HG03064 (cell line): Measurements from ENCODE around the gene NBPF1.
"Not testable (repeated sequence)": the region's sequence is repeated elsewhere in the genome, so short reads cannot be mapped to it uniquely, and the experiment has no call there.

Source experiments
- ATAC-seq: cut with Tn5 transposase; IDR thresholded peaks from one replicate; pipeline ENCODE4 v1.9.1; 2021; ENCODE audit warnings: low read depth; ENCODE audit not compliant: unreplicated experiment

The NBPF1 gene

DNA sequence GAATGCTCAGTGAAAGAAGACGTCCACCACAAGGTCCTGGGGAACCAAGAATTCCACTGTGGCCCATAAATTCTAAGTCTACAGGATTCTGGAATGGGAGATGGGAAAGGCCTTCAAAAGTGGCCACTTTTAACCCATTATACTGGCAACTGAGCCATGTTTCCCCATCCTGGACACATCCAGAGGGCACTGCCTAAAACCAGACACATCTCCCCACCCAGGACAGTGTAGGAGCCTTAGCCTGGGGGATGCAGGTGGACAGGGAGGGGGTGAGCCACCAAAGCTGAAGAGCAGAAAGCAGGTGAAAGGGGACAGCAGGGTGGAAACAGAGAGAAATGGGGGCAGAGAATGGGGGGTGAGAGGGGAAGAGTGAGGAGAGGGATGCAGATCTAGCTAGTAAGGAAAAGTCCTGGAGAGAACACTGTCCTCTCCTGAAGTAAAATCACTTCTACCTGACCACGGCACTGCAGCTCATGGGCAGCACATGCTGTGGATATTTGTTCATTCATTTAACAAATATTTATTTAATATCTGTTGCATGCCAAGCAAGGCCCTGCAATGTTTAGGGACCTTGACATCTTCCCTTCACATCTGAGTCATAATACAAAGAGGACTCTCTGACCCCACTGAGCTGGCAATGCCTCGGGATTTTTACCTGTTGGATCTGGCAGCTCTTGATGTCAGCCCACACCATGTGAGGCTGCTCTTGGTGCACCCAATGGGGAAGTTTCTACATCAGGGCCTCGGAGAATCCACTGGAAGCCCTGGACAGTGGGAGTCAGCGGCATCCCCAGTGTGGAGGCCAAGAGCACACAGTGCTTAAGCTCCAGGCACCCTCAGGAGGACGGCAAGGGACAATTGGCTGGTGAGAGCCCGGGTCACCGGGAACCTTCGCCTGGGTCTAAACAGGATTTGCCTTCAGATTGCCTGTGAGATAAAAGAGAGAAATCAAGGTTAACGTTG, 5.2 kb downstream of the NBPF1 start:
- not testable (repeated sequence) for ATAC-seq

GRCh38 chr1:16607433-16607851, 5.9 kb downstream of the NBPF1 start:
- ATAC-seq = no peak

DNA sequence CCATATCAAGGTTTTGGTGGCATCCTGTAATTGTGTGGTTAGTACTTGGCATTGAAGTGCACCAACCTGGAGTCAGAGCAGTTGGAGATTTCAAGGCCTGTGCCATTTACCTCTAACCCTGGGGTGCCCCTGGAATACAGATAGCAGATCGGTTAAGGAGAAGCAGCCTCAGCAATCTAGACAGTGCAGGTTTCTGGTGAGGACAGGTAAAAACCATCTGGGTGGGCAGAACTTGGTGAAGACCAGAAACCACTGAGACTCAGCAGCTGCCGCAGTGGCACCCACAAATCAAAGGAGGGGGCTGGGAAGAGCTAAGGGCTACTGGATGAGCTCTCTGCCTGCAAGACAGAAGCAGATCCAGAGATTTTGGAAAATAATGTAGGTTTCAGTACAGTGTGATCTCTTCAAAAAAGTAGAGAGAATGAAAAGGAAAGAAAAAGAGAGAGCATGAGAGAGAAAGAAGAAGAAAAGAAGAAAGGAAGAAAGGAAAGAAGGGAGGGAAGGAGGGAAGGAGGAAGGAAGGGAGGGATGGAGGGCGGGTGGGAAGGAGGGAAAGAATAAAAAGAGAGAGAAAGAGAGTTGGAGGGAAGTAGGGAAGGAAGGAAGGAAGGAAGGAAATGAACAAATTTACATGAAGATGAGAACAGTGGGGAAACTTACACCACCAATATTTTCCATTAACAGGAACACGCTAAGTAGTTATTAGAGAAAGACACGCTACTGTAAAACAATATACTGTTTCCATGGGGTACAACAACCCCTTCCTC, 6.5 kb downstream of the NBPF1 start:
- not testable (repeated sequence) for ATAC-seq

DNA sequence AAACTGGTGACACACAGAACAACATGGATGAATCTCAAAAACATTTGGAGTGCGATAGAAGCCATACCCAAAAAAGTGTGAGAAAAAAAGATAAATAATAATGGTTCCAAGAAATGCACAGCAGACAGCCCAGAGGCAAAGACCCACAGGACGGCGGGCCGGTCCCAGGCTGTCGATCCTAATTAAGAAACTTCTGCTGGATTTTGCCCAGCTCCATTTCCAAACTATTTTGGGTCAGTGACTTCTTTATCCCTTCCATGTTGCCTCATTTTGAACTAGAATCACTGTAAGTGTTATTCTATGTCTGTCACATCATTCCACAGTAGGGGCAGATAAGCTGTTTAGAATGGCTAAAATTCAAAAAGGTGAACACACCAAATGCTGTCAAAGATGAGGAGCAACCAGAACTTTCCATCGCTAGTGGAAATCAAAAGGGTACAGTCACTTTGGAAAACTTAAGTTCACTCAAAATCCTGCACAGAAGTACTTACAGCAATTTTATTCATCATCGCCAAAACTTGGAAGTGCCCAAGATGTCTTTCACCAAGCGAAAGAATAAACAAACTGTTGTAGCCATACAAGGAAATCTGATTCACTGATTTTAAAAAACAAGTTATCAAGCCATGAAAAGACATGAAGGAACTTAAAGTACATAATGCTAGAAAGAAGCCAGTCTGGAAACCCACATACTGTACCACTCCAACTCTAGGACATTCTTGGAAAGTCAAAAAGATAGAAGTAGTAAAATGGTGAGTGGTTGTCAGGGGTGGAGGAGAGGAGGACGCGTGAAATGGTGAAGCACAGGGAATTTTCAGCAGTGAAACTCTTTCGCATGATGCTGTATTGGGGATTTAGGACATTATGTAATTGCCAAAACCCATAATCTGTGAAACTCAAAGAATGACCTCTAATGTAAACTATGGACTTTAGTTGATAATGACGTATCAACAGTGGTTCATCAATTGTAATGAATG, 7.5 kb downstream of the NBPF1 start:
- ATAC-seq = no peak

GRCh38 chr1:16605213-16605525, 8.2 kb downstream of the NBPF1 start:
- no peak for ATAC-seq

DNA sequence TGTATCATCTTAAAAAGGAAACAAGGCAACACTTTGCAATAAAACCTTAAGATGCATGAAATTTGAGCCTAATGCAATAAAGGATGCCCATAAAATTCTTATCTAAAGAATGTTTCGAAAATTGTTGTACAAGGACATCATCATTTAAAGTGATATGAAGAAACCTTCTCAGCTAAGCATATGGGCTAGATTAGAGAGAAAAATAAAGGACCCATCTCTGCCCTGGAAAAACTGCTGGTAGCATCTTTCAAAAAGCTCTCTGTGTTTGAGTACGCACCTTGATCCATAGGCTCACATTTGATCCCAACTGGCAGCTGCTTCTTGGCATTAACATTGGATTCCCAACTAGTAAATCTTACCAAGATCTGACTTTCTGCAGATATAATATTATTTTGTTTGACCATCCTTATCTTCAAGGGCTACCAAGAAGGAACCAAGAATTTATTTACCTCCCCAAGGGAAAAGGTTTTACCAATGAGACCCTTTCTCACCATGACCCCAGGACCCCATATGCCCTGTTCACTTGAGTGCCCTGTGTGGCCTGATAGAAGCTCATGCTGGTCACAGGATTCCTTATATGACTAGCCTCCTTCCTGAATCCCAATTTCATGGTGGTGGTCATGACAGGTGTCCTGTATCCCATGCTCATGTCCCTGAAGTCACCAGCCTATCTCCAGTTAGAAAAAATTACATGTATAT, 8.7 kb downstream of the NBPF1 start:
- ATAC-seq = not testable (repeated sequence)

DNA sequence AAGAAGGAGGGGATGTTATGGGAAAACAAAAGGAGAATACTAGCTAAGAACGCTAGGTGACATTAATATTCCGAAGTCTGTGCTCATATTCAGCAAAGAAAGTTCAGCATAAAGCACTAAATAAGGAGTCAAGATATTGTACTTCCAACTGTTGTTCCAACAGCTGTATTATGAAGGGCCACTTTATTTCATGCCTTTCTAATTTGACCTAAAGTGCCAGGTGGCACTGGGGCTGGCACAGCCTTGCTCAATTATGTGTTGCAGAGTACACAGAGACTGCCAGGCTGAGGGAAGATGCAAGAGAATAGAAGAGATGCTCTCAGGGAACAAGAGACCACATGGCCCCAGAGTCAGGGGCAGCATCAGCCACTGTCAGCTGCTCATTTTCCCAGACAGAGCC, 9.7 kb downstream of the NBPF1 start:
- ATAC-seq = not testable (repeated sequence)

GRCh38 chr1:16602336-16603011, 10.9 kb downstream of the NBPF1 start:
- not testable (repeated sequence) for ATAC-seq

DNA sequence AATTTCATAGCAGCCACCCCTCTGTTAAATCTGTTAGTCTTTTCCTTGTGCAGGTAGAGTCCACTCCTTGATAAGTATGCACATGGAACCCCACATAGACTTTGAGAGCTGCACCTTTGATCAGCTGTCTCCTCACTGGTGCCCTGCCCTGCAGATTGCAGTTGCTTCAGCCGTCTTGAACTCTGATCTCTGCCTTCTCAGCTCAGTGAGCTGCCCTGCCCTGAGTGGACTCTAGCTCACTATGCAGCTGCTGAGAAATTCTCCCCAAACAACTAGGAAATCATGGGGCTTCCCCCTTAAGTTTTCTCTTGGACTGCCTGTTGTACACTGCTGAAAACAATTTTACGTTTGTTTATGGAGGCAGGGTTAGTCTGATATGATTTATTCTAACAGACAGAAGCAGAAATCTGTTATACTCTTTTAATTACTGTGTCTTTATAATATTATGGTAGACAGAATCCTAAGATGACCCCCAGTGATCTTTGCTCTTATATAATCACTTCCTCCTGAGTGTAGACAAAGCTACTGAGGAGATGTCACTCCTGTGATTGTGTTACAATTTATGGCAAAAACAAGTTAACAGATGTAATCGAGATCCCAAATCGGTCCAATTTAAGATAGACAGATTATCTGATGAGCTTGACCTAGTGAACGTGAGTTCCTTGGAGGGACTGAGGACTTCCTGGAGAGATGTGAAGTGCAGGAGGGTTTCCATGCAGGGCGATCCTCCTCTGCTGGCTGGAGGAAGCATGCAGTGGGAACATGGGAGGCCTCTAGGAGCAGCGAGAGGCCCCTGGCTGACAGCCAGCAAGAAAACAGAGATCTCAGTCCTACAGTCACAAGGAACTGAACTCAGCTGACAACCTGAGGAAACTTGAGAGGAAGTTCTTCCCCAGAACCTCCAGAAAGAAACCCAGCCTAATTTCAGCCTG, 12.2 kb downstream of the NBPF1 start:
- not testable (repeated sequence) for ATAC-seq

DNA sequence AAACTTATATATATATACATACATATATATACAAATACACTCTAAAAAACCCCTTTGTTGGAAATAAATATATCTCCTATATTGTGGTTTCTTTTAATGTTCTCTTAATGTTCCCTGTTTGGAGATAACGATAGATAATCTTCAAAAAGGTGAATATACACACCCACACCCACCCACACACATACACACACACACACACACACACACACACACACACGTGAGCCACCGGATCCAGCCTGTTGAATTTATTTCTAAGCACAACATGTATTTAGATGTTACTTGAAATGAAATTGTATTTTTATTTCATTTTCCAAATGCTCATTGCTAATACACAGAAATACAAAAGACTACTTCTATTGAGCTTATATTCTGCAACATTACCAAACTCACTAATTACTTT, 14.0 kb downstream of the NBPF1 start:
- ATAC-seq = not testable (repeated sequence)

GRCh38 chr1:16595216-16595615, 18.1 kb downstream of the NBPF1 start:
- ATAC-seq = not testable (repeated sequence)

GRCh38 chr1:16591845-16592244, 21.5 kb downstream of the NBPF1 start:
- ATAC-seq = not testable (repeated sequence)

DNA sequence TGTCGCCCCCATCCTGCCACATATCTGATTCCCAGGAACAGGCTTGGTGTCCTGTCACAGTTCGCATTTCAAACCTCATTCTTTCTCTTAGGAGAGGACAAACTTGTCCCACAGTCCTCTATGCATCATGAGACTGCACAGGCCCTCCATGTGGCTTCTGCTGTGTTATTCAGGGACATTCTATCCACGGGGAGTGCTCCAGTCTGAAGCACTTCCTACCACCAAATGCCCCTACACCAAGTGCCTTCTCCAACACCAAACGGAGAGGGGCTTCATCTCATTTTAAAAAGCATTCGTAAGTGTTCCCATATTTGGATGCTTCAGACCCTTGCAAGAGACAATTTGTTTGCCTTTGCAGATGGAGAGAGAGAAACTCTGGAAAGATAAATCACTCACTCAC, 25.3 kb downstream of the NBPF1 start:
- not testable (repeated sequence) for ATAC-seq

- ATAC-seq = not testable (repeated sequence)
These were observed 25.7 kb downstream of the NBPF1 start for GRCh38 chr1:16587639-16588038.

DNA sequence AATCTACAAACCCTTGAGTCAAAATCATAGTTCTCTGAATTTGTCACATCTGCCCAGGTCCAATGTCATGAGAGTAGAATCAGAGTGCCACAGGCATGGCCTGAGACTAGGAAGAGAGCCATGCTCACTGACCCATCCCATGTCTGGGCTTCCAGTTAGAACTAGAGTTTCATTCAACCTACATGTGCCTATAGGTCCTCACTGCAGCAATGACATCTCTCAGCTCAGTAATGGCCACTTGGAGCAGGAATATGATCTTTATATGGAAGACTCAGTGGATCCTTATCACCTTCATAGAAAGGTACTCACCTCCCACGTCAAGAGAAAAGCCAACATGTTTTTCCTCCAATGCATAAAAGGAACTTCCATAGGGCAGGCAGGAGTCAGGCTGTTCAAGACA, 48.0 kb downstream of the NBPF1 start:
- not testable (repeated sequence) for ATAC-seq

GRCh38 chr1:16561035-16561434, 52.3 kb downstream of the NBPF1 start:
- not testable (repeated sequence) for ATAC-seq

- not testable (repeated sequence) for ATAC-seq
These were observed 52.9 kb downstream of the NBPF1 start for GRCh38 chr1:16560498-16560897.

- ATAC-seq = not testable (repeated sequence)
These were observed 53.7 kb downstream of the NBPF1 start for GRCh38 chr1:16559688-16560087.
